GM23338 (cell line): ENCODE measurements around the gene CD46. TPM values are rescaled to one million over a fixed set of nuclear protein-coding genes. Genes with fewer than 3 reads are reported as not detected.

Source experiments
- ATAC-seq: fragments of 200-7000 bp; cut with Tn5 transposase; 3 replicates; pipeline ENCODE4 v1.9.1; 2020
- DNase-seq: peaks from one replicate; pipeline ENCODE4 v3.0.0-alpha.2; 2015; ENCODE audit warnings: low spot score
- H2AFZ ChIP-seq: fragments of 200-600 bp; sonication (generic); 2 replicates; pipeline ENCODE4 v1.8.0; 2016; ENCODE audit warnings: antibody characterized with exemption, mild to moderate bottlenecking, moderate library complexity
- H3F3A ChIP-seq: fragments of 200-600 bp; sonication (generic); replicated peaks from 2 replicates; pipeline ENCODE4 v1.8.0; 2017; ENCODE audit warnings: antibody characterized with exemption, mixed run types, low read depth
- H3K27ac ChIP-seq: fragments of 200-600 bp; sonication (generic); 2 replicates; pipeline ENCODE4 v1.6.1; 2016; ENCODE audit warnings: low read depth
- H3K27me3 ChIP-seq: fragments of 200-600 bp; sonication (generic); 2 replicates; pipeline ENCODE4 v1.8.0; 2016; ENCODE audit warnings: mild to moderate bottlenecking, mixed run types, moderate library complexity; ENCODE audit not compliant: insufficient read depth
- H3K36me3 ChIP-seq: fragments of 200-600 bp; sonication (generic); 2 replicates; pipeline ENCODE4 v1.8.0; 2016; ENCODE audit warnings: mild to moderate bottlenecking; ENCODE audit not compliant: insufficient read depth
- H3K4me1 ChIP-seq: fragments of 200-600 bp; sonication (generic); 2 replicates; pipeline ENCODE4 v1.8.0; 2016; ENCODE audit warnings: mild to moderate bottlenecking, moderate library complexity; ENCODE audit not compliant: insufficient read depth
- H3K4me2 ChIP-seq: fragments of 200-600 bp; sonication (generic); 2 replicates; pipeline ENCODE4 v1.7.1; 2017; ENCODE audit warnings: mixed run types
- H3K4me3 ChIP-seq: fragments of 200-600 bp; sonication (generic); 2 replicates; pipeline ENCODE4 v1.6.1; 2016; ENCODE audit warnings: mixed run types
- H3K79me2 ChIP-seq: fragments of 200-600 bp; sonication (generic); replicated peaks from 2 replicates; pipeline ENCODE4 v1.8.0; 2017; ENCODE audit warnings: mild to moderate bottlenecking; ENCODE audit not compliant: insufficient read depth
- H3K9me2 ChIP-seq: fragments of 200-600 bp; sonication (generic); 2 replicates; pipeline ENCODE4 v1.8.0; 2017; ENCODE audit not compliant: insufficient read depth
- H4K20me1 ChIP-seq: fragments of 200-600 bp; sonication (generic); replicated peaks from 2 replicates; pipeline ENCODE4 v1.8.0; 2017; ENCODE audit warnings: mild to moderate bottlenecking; ENCODE audit not compliant: insufficient read depth
- H3K27ac Mint-ChIP-seq: 2 replicates; pipeline ENCODE4 v1.8.0; 2020; ENCODE audit warnings: inconsistent platforms, mild to moderate bottlenecking, moderate library complexity, mixed read lengths
- H3K27me3 Mint-ChIP-seq: 3 replicates; pipeline ENCODE4 v1.8.0; 2022; ENCODE audit warnings: low read depth, mild to moderate bottlenecking, moderate library complexity, mixed read lengths, inconsistent platforms; ENCODE audit not compliant: insufficient read depth, poor library complexity
- H3K36me3 Mint-ChIP-seq: 3 replicates; pipeline ENCODE4 v1.8.0; 2021; ENCODE audit warnings: low read depth, mild to moderate bottlenecking, inconsistent platforms, moderate library complexity, mixed read lengths
- H3K4me1 Mint-ChIP-seq: 3 replicates; pipeline ENCODE4 v1.8.0; 2020; ENCODE audit warnings: mild to moderate bottlenecking, inconsistent platforms, mixed read lengths
- H3K4me3 Mint-ChIP-seq: 3 replicates; pipeline ENCODE4 v1.8.0; 2021; ENCODE audit warnings: moderate library complexity, mild to moderate bottlenecking, inconsistent platforms, mixed read lengths
- H3K9me3 Mint-ChIP-seq: 3 replicates; pipeline ENCODE4 v1.8.0; 2020; ENCODE audit warnings: moderate library complexity, mild to moderate bottlenecking, inconsistent platforms, mixed read lengths
- CREB1 ChIP-seq: fragments of 250-450 bp; sonication (Bioruptor Pico); IDR thresholded peaks from 2 replicates; pipeline ENCODE4 v1.5.0; 2020; ENCODE audit warnings: low read depth, mild to moderate bottlenecking, moderate library complexity
- CTCF ChIP-seq, 2 experiments: fragments of 200-600 bp in 1 of 2; sonication (generic) in 1 of 2; conservative IDR thresholded peaks; 2 replicates each; pipeline versions ENCODE4 v1.5.1 to v1.6.1; 2016 to 2017; ENCODE audit warnings: antibody characterized with exemption in 2 of 2, low read depth in 2 of 2, mild to moderate bottlenecking in 2 of 2, moderate library complexity in 1 of 2
- ETS1 ChIP-seq: IDR thresholded peaks from 2 replicates; pipeline ENCODE4 v1.6.1; 2016; ENCODE audit warnings: antibody characterized with exemption
- EZH2 ChIP-seq: fragments of 200-600 bp; sonication (generic); IDR thresholded peaks from one replicate; pipeline ENCODE4 v1.8.0; 2017; ENCODE audit warnings: antibody characterized with exemption, mild to moderate bottlenecking, low read depth; ENCODE audit not compliant: unreplicated experiment
- EZH2phosphoT487 ChIP-seq: fragments of 200-600 bp; sonication (generic); IDR thresholded peaks from one replicate; pipeline ENCODE4 v1.8.1; 2018; ENCODE audit warnings: antibody characterized with exemption; ENCODE audit not compliant: unreplicated experiment
- JUNB ChIP-seq: IDR thresholded peaks from one replicate; pipeline ENCODE4 v1.6.1; 2016; ENCODE audit warnings: antibody characterized with exemption; ENCODE audit not compliant: unreplicated experiment
- NANOG ChIP-seq: IDR thresholded peaks from 2 replicates; pipeline ENCODE4 v1.6.1; 2016; ENCODE audit warnings: antibody characterized with exemption, borderline replicate concordance
- POLR2AphosphoS5 ChIP-seq: IDR thresholded peaks from 2 replicates; pipeline ENCODE4 v1.6.1; 2016; ENCODE audit warnings: antibody characterized with exemption, low read depth
- STAT1 ChIP-seq: IDR thresholded peaks from one replicate; pipeline ENCODE4 v1.6.1; 2016; ENCODE audit warnings: antibody characterized with exemption; ENCODE audit not compliant: unreplicated experiment
- ZNF114 ChIP-seq: fragments of 250-450 bp; sonication (Bioruptor Pico); IDR thresholded peaks from 2 replicates; pipeline ENCODE4 v1.5.0; 2020; ENCODE audit warnings: mild to moderate bottlenecking, moderate library complexity
- ZNF331 ChIP-seq: fragments of 250-450 bp; sonication (Bioruptor Pico); IDR thresholded peaks from 2 replicates; pipeline ENCODE4 v1.5.0; 2020; ENCODE audit warnings: low read depth, mild to moderate bottlenecking, moderate library complexity
- ZNF462 ChIP-seq: fragments of 250-450 bp; sonication (Bioruptor Pico); IDR thresholded peaks from 2 replicates; pipeline ENCODE4 v1.5.0; 2020; ENCODE audit warnings: mild to moderate bottlenecking, moderate library complexity
- polyA plus RNA-seq: library from polyadenylated mRNA; unstranded; fragments of >200 nt; fragmentation: Nextera tagmentation; extraction: Ambion mirVana; gene quantifications from 2 replicates; pipeline ENCODE4 v1.2.1, GENCODE V29; 2016
- total RNA-seq: library from RNA; depleted of rRNA; stranded (reverse); fragments of >200 nt; shearing (Covaris generic); gene quantifications from 2 replicates; pipeline ENCODE4 v1.2.3, GENCODE V29; 2014

CD46 gene
- total and polyA plus RNA-seq, 2 experiments from 2014 or later: 199 to 209 TPM

GRCh38 chr1:207807690-207808321 is 56.0 kb downstream of the CD46 start (continued):
- TF ChIP-seq ZNF462: no peak
- TF ChIP-seq JUNB: no peak
- TF ChIP-seq ZNF114 (CRISPR knock-in tag): no peak
- TF ChIP-seq POLR2AphosphoS5: no peak
- TF ChIP-seq EZH2phosphoT487: no peak
- TF ChIP-seq EZH2: no peak
- no peak for TF ChIP-seq ZNF331 (CRISPR knock-in tag)
- TF ChIP-seq ETS1: no peak
- no peak for TF ChIP-seq STAT1

- no peak for ATAC-seq
- no peak overlapping the region for H2AFZ ChIP-seq
- TF ChIP-seq ZNF331 (CRISPR knock-in tag) (no peak), NANOG (no peak), JUNB (no peak), POLR2AphosphoS5 (no peak), ZNF114 (CRISPR knock-in tag) (no peak), CTCF (conservative IDR thresholded peaks at IDR 0.05; ENCODE audit: low read depth in 2 of 2) (no peak), STAT1 (no peak), EZH2 (no peak), CREB1 (CRISPR knock-in tag) (no peak), EZH2phosphoT487 (no peak)
Observed at GRCh38 chr1:207808322-207808705, 56.5 kb downstream of the CD46 start.

More at GRCh38 chr1:207808322-207808705, 56.5 kb downstream of the CD46 start:
- H3K4me1 Mint-ChIP-seq: peaks cover 22% of the 10 kb centered on the region
- no peaks in the 10 kb centered on the region for H4K20me1 ChIP-seq
- H3K4me3 ChIP-seq: no peak overlapping the region
- H3K79me2 ChIP-seq: no peaks in the 10 kb centered on the region
- H3K27me3 ChIP-seq: no peaks in the 10 kb centered on the region
- H3K27me3 Mint-ChIP-seq: peaks cover 14% of the 10 kb centered on the region
- no peaks in the 10 kb centered on the region for H3K9me2 ChIP-seq
- no peaks in the 10 kb centered on the region for H3K9me3 Mint-ChIP-seq
- H3K4me1 ChIP-seq: no peaks in the 10 kb centered on the region
- H3K36me3 ChIP-seq: no peaks in the 10 kb centered on the region
- H3K27ac Mint-ChIP-seq: no peak overlapping the region
- H3K36me3 Mint-ChIP-seq: no peaks in the 10 kb centered on the region; the same call in 2 of the 3 replicates
- no peak overlapping the region for H3K4me3 Mint-ChIP-seq
- DNase-seq: no peak
- no peak overlapping the region for H3K27ac ChIP-seq
- H3F3A ChIP-seq: no peaks in the 10 kb centered on the region
- H3K4me2 ChIP-seq: no peak overlapping the region
